Measurements from ENCODE around the gene PAX9. TPM values are rescaled to one million over a fixed set of nuclear protein-coding genes. Genes with fewer than 3 reads are reported as not detected.

The PAX9 gene
- total RNA-seq, 4 donors from 2014 or later, result 0.81 to 5.4 (median 1.3) TPM

- Histone ChIP-seq H3K36me3 (no peaks in the 10 kb centered on the region), H3K27me3 (no peaks in the 10 kb centered on the region), H3K4me3 (no peak overlapping the region), H3K9me3 (no peaks in the 10 kb centered on the region), H3K4me1 (no peaks in the 10 kb centered on the region), H3K27ac (no peak overlapping the region)
- 89 to 95% methylated on average over 4 to 5 of the region's 7 CpGs for WGBS, 2 donors (ENCODE audit: low coverage in 1 of 2)
- ATAC-seq, result no peak
- TF ChIP-seq POLR2AphosphoS5 (IDR thresholded peaks at IDR 0.05) (no peak), EP300 (IDR thresholded peaks at IDR 0.05) (no peak), CTCF (IDR thresholded peaks at IDR 0.05) (no peak), POLR2A (IDR thresholded peaks at IDR 0.05) (no peak)
Measured at GRCh38 chr14:36719823-36720222, 58.2 kb downstream of the PAX9 start.

- H3K36me3 ChIP-seq, result no peaks in the 10 kb centered on the region
- no peaks in the 10 kb centered on the region for H3K9me3 ChIP-seq
- no peaks in the 10 kb centered on the region for H3K27me3 ChIP-seq
- no peak for ATAC-seq
- H3K4me3 ChIP-seq, result no peak overlapping the region
- TF ChIP-seq CTCF (IDR thresholded peaks at IDR 0.05) (no peak), POLR2A (IDR thresholded peaks at IDR 0.05) (no peak), EP300 (IDR thresholded peaks at IDR 0.05) (no peak), POLR2AphosphoS5 (IDR thresholded peaks at IDR 0.05) (no peak)
- 79 to 100% methylated on average over 2 of the region's 2 CpGs for WGBS, 2 donors (ENCODE audit: low coverage in 1 of 2)
- H3K4me1 ChIP-seq, result no peaks in the 10 kb centered on the region
- no peak overlapping the region for H3K27ac ChIP-seq
Measured at GRCh38 chr14:36720657-36721056, 59.0 kb downstream of the PAX9 start.

DNA sequence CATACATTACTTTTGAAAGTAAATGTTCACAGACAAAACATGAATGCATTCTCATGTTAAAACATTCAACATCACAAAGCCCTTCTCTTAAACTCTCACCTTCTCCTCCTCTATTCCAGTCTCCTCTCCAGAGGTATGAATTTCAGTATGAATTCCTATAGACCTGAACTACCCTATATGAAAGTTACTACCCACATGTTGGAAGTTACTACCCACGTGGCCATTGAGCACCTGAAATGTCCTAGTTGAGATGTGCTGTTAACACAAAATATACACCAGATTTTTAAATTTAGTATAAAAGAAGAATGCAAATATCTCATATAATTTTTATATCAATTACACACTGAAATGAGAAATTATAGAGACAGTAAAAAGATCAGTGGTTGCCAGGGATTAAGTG lies 60.2 kb downstream of the PAX9 start:
- H3K4me3 ChIP-seq, result no peak overlapping the region
- H3K9me3 ChIP-seq, result no peaks in the 10 kb centered on the region
- H3K36me3 ChIP-seq, result no peaks in the 10 kb centered on the region
- no peak overlapping the region for H3K27ac ChIP-seq
- 88% methylated on average over 1 of the region's 1 CpG; no CpG with 5 or more reads in 1 of the 2 donors for WGBS, 2 donors (ENCODE audit: low coverage in 1 of 2)
- H3K27me3 ChIP-seq, result no peaks in the 10 kb centered on the region
- H3K4me1 ChIP-seq, result no peaks in the 10 kb centered on the region
- no peak for TF ChIP-seq EP300 (IDR thresholded peaks at IDR 0.05)
- no peak for TF ChIP-seq POLR2AphosphoS5 (IDR thresholded peaks at IDR 0.05)
- no peak for TF ChIP-seq POLR2A (IDR thresholded peaks at IDR 0.05)
- no peak for TF ChIP-seq CTCF (IDR thresholded peaks at IDR 0.05)
- no peak for ATAC-seq

DNA sequence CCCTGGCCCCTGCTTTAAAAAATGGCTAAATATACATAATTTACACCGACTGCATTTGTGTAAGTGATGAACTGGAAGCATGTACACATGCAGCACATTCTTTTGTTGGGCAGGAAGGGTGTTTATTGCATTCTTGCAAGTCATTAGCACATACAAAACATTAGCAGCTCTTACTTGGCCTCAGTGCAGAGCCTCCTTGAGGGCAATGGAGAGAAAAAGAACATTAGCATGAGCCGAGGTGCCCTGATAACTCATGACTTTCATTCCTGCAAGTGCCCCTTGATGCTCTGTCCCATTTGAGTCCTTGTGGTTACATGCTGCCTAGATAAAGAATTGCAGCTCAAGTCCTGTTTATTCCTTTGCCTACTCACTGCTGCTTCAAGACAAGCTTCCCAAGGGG lies 61.9 kb downstream of the PAX9 start:
- Histone ChIP-seq H3K4me3 (no peak overlapping the region), H3K4me1 (no peaks in the 10 kb centered on the region), H3K27me3 (no peaks in the 10 kb centered on the region), H3K9me3 (no peaks in the 10 kb centered on the region), H3K27ac (no peak overlapping the region), H3K36me3 (no peaks in the 10 kb centered on the region)
- 42 to 73% methylated on average over 2 of the region's 2 CpGs for WGBS, 2 donors (ENCODE audit: low coverage in 1 of 2)
- ATAC-seq, result no peak
- TF ChIP-seq POLR2AphosphoS5 (IDR thresholded peaks at IDR 0.05) (no peak), EP300 (IDR thresholded peaks at IDR 0.05) (no peak), POLR2A (IDR thresholded peaks at IDR 0.05) (no peak), CTCF (IDR thresholded peaks at IDR 0.05) (no peak)

GRCh38 chr14:36724162-36724561 lies 62.5 kb downstream of the PAX9 start:
- H3K9me3 ChIP-seq, result no peaks in the 10 kb centered on the region
- no peak overlapping the region for H3K27ac ChIP-seq
- TF ChIP-seq POLR2AphosphoS5 (IDR thresholded peaks at IDR 0.05), result no peak
- no peak for TF ChIP-seq POLR2A (IDR thresholded peaks at IDR 0.05)
- TF ChIP-seq CTCF (IDR thresholded peaks at IDR 0.05), result no peak
- TF ChIP-seq EP300 (IDR thresholded peaks at IDR 0.05), result no peak
- H3K4me3 ChIP-seq, result no peak overlapping the region
- H3K36me3 ChIP-seq, result no peaks in the 10 kb centered on the region
- no peaks in the 10 kb centered on the region for H3K4me1 ChIP-seq
- no peaks in the 10 kb centered on the region for H3K27me3 ChIP-seq
- ATAC-seq, result no peak
